GM18511 (cell line): ENCODE results near the gene SLC25A39.
"Not testable (repeated sequence)": the region's sequence is repeated elsewhere in the genome, so short reads cannot be mapped to it uniquely, and the experiment has no call there.

Experiments
- ATAC-seq: cut with Tn5 transposase; IDR thresholded peaks from one replicate; pipeline ENCODE4 v1.9.1; 2021; ENCODE audit warnings: mild to moderate bottlenecking, moderate library complexity; ENCODE audit not compliant: unreplicated experiment

Gene SLC25A39

GRCh38 chr17:44354582-44355561 is 30.2 kb upstream of the SLC25A39 start:
- no peak for ATAC-seq

GRCh38 chr17:44353672-44354331 is 29.2 kb upstream of the SLC25A39 start:
- ATAC-seq, result no peak

GRCh38 chr17:44352828-44353671 is 28.4 kb upstream of the SLC25A39 start:
- no peak for ATAC-seq

DNA sequence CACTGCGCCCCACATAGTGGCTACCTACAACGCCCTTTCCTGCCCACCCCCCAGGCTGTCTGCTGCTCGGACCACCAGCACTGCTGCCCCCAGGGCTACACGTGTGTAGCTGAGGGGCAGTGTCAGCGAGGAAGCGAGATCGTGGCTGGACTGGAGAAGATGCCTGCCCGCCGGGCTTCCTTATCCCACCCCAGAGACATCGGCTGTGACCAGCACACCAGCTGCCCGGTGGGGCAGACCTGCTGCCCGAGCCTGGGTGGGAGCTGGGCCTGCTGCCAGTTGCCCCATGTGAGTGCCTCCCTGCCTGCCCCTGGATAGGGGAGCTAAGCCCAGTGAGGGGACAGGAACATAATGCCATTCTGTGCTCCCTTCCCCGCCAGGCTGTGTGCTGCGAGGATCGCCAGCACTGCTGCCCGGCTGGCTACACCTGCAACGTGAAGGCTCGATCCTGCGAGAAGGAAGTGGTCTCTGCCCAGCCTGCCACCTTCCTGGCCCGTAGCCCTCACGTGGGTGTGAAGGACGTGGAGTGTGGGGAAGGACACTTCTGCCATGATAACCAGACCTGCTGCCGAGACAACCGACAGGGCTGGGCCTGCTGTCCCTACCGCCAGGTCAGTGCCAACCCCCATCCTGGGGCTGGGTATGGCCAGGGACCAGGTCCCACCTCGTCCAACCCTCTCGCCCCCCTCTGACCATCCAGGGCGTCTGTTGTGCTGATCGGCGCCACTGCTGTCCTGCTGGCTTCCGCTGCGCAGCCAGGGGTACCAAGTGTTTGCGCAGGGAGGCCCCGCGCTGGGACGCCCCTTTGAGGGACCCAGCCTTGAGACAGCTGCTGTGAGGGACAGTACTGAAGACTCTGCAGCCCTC is 27.6 kb upstream of the SLC25A39 start:
- no peak for ATAC-seq

DNA sequence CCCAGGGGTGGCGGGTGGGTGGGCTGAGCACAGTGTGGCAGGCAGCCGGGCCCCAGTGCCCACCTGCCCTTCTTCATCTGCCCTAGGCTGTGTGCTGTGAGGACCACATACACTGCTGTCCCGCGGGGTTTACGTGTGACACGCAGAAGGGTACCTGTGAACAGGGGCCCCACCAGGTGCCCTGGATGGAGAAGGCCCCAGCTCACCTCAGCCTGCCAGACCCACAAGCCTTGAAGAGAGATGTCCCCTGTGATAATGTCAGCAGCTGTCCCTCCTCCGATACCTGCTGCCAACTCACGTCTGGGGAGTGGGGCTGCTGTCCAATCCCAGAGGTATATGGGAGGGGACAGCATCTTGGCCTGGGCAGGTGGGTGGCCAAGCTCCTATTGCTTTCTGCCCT is 26.8 kb upstream of the SLC25A39 start:
- no peak for ATAC-seq

GRCh38 chr17:44350733-44351226 is 26.2 kb upstream of the SLC25A39 start:
- ATAC-seq, result no peak

GRCh38 chr17:44349553-44350070 is 25.0 kb upstream of the SLC25A39 start:
- ATAC-seq, result no peak

DNA sequence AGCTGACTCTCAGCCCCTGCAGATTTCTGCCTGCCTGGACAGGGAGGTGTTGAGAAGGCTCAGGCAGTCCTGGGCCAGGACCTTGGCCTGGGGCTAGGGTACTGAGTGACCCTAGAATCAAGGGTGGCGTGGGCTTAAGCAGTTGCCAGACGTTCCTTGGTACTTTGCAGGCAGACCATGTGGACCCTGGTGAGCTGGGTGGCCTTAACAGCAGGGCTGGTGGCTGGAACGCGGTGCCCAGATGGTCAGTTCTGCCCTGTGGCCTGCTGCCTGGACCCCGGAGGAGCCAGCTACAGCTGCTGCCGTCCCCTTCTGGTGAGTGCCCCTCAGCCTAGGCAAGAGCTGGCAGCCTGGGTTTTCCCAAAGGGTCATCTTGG is 24.4 kb upstream of the SLC25A39 start:
- ATAC-seq, result no peak

- ATAC-seq, result peak; percentile 55
Observed at GRCh38 chr17:44348234-44348987, 23.8 kb upstream of the SLC25A39 start.

GRCh38 chr17:44347206-44348055 is 22.8 kb upstream of the SLC25A39 start:
- ATAC-seq, result not testable (repeated sequence)

GRCh38 chr17:44346064-44346844 is 21.6 kb upstream of the SLC25A39 start:
- ATAC-seq, result no peak

- no peak for ATAC-seq
Observed at GRCh38 chr17:44345454-44346026, 20.9 kb upstream of the SLC25A39 start.

DNA sequence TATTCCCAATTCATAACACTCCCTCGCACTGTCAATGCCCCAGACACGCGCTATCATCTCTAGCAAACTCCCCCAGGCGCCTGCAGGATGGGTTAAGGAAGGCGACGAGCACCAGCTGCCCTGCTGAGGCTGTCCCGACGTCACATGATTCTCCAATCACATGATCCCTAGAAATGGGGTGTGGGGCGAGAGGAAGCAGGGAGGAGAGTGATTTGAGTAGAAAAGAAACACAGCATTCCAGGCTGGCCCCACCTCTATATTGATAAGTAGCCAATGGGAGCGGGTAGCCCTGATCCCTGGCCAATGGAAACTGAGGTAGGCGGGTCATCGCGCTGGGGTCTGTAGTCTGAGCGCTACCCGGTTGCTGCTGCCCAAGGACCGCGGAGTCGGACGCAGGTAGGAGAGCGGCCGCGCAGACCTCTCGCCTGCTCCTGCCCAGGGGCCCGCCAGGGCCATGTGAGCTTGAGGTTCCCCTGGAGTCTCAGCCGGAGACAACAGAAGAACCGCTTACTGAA is 20.4 kb upstream of the SLC25A39 start, which contains the start of gene GRN:
GRN (plus strand) TSS at position 364 of the 515 bp plus-strand sequence. CDS start 3,863 bp downstream, outside the sequence.
- peak; percentile 69 for ATAC-seq

- no peak for ATAC-seq
Observed at GRCh38 chr17:44343510-44344209, 19.0 kb upstream of the SLC25A39 start.

- ATAC-seq, result not testable (repeated sequence)
Observed at GRCh38 chr17:44340553-44340952, 15.9 kb upstream of the SLC25A39 start.

GRCh38 chr17:44338702-44339101 is 14.1 kb upstream of the SLC25A39 start:
- no peak for ATAC-seq
